Progenitor cell of endocrine pancreas (in vitro differentiated cells): Measurements from ENCODE around the gene DAPK1. TPM values are rescaled to one million over a fixed set of nuclear protein-coding genes. Genes with fewer than 3 reads are reported as not detected.

Source experiments
- DNase-seq: peaks from one replicate; pipeline ENCODE4 v3.0.0; 2021; ENCODE audit warnings: low spot score; ENCODE audit not compliant: unreplicated experiment
- H3K27ac Mint-ChIP-seq: 2 replicates; pipeline ENCODE4 v1.8.0; 2021; ENCODE audit warnings: mild to moderate bottlenecking, moderate library complexity, mixed read lengths
- H3K27me3 Mint-ChIP-seq: 2 replicates; pipeline ENCODE4 v1.8.0; 2021; ENCODE audit warnings: mixed read lengths
- H3K36me3 Mint-ChIP-seq: 2 replicates; pipeline ENCODE4 v1.8.0; 2022; ENCODE audit warnings: mixed read lengths; ENCODE audit not compliant: insufficient read depth
- H3K4me1 Mint-ChIP-seq: 2 replicates; pipeline ENCODE4 v1.8.0; 2021; ENCODE audit warnings: low read depth, mixed read lengths
- H3K4me3 Mint-ChIP-seq: 2 replicates; pipeline ENCODE4 v1.8.0; 2021; ENCODE audit warnings: low read depth, mild to moderate bottlenecking, moderate library complexity, mixed read lengths
- H3K9me3 Mint-ChIP-seq: 2 replicates; pipeline ENCODE4 v1.8.0; 2021; ENCODE audit warnings: low read depth, mixed read lengths
- CTCF ChIP-seq: fragments of 200-600 bp; sonication (generic); IDR thresholded peaks from one replicate; pipeline ENCODE4 v1.5.0; 2021; ENCODE audit warnings: antibody characterized with exemption, mild to moderate bottlenecking; ENCODE audit not compliant: unreplicated experiment
- total RNA-seq: library from RNA; stranded (reverse); gene quantifications from 2 replicates; pipeline ENCODE4 v1.2.1, GENCODE V29; 2021

DAPK1 gene
- total RNA-seq, 1 donor from 2014 or later: 202 TPM

- peaks cover 6% of the 10 kb centered on the region for H3K9me3 Mint-ChIP-seq
- no peak for DNase-seq
- no peak for TF ChIP-seq CTCF
- H3K27ac Mint-ChIP-seq: no peak overlapping the region
- no peaks in the 10 kb centered on the region for H3K4me1 Mint-ChIP-seq
- no peaks in the 10 kb centered on the region for H3K27me3 Mint-ChIP-seq
- no peak overlapping the region for H3K4me3 Mint-ChIP-seq
- no peaks in the 10 kb centered on the region for H3K36me3 Mint-ChIP-seq
Observed at GRCh38 chr9:87753313-87753712, 255.6 kb downstream of the DAPK1 start.

Other genes with a start within 250 kb of the DAPK1 start
- gene CTSL, start 228.3 kb downstream of the DAPK1 start, total RNA-seq: 38.6 and 47.5 TPM in 2 replicates